Lower lobe of right lung (tissue), 2 donors: ENCODE data around the gene RSF1. TPM values are rescaled to one million over a fixed set of nuclear protein-coding genes. Genes with fewer than 3 reads are reported as not detected.

Experiments
- ATAC-seq, 2 donors: fragments of 200-7000 bp; cut with Tn5 transposase; one replicate each; pipeline ENCODE4 v1.9.1; 2020 to 2022; ENCODE audit warnings: mild to moderate bottlenecking in 2 of 2, moderate library complexity in 2 of 2
- DNase-seq: peaks from one replicate; pipeline ENCODE4 v3.0.0-alpha.2; 2020
- H3K27ac ChIP-seq: fragments of 200-600 bp; one replicate; pipeline ENCODE4 v1.8.0; 2022
- H3K27me3 ChIP-seq: fragments of 200-600 bp; one replicate; pipeline ENCODE4 v1.8.0; 2022; ENCODE audit warnings: low read depth
- H3K36me3 ChIP-seq: fragments of 200-600 bp; one replicate; pipeline ENCODE4 v1.8.0; 2022; ENCODE audit warnings: mild to moderate bottlenecking
- H3K4me1 ChIP-seq: fragments of 200-600 bp; one replicate; pipeline ENCODE4 v1.8.0; 2022
- H3K4me3 ChIP-seq: fragments of 200-600 bp; one replicate; pipeline ENCODE4 v1.8.0; 2022; ENCODE audit warnings: mild to moderate bottlenecking
- H3K9me3 ChIP-seq: fragments of 200-600 bp; one replicate; pipeline ENCODE4 v1.8.0; 2022
- CTCF ChIP-seq: fragments of 200-600 bp; IDR thresholded peaks from one replicate; pipeline ENCODE4 v1.8.0; 2022; ENCODE audit warnings: antibody characterized with exemption, mild to moderate bottlenecking
- intact Hi-C: fragments of 100-400 bp; cut with DNase I; formaldehyde crosslinking; loops from one replicate; pipeline ENCODE4 v1.11.0; 2022
- total RNA-seq: library from RNA; stranded (reverse); fragmentation: NEBNext Ultra II Directional; extraction: Animal tissue kit (Norgen Biotek cat#: 25700); gene quantifications from one replicate; pipeline ENCODE4 v1.2.1, GENCODE V29; 2021
- donor health status: DM: no; HTN: yes; CAD: no; lungs with severe emphysema.

The RSF1 gene
- total RNA-seq, 1 donor from 2014 or later: 59.6 TPM

GRCh38 chr11:77728203-77728786 is 92.2 kb downstream of the RSF1 start:
- Histone ChIP-seq H3K36me3 (peaks cover 29% of the 10 kb centered on the region), H3K4me1 (no peaks in the 10 kb centered on the region), H3K27me3 (no peaks in the 10 kb centered on the region), H3K4me3 (no peak overlapping the region), H3K27ac (no peak overlapping the region), H3K9me3 (peaks cover 11% of the 10 kb centered on the region)
- intact Hi-C loops: no loop called here
- ATAC-seq (no peak), DNase-seq (no peak)
- TF ChIP-seq CTCF: no peak

GRCh38 chr11:77726524-77726923 is 94.0 kb downstream of the RSF1 start:
- intact Hi-C loops: no loop called here
- peaks cover 8% of the 10 kb centered on the region for H3K9me3 ChIP-seq
- H3K27me3 ChIP-seq: no peaks in the 10 kb centered on the region

GRCh38 chr11:77725433-77725832 is 95.1 kb downstream of the RSF1 start:
- peaks cover under 1% of the 10 kb centered on the region for H3K9me3 ChIP-seq
- no peak overlapping the region for H3K4me3 ChIP-seq
- no peaks in the 10 kb centered on the region for H3K27me3 ChIP-seq
- ATAC-seq (no peak), DNase-seq (no peak)
- H3K36me3 ChIP-seq: peaks cover 46% of the 10 kb centered on the region
- no peak for TF ChIP-seq CTCF
- H3K27ac ChIP-seq: no peak overlapping the region
- H3K4me1 ChIP-seq: no peaks in the 10 kb centered on the region
- intact Hi-C loops: no loop called here

More at GRCh38 chr11:77726524-77726923, 94.0 kb downstream of the RSF1 start:
- TF ChIP-seq CTCF: no peak
- Histone ChIP-seq H3K27ac (no peak overlapping the region), H3K4me1 (no peaks in the 10 kb centered on the region), H3K4me3 (no peak overlapping the region), H3K36me3 (peaks cover 40% of the 10 kb centered on the region)
- no peak for DNase-seq
- no peak for ATAC-seq

GRCh38 chr11:77724636-77725035 is 95.9 kb downstream of the RSF1 start:
- TF ChIP-seq CTCF: no peak
- Histone ChIP-seq H3K27me3 (no peaks in the 10 kb centered on the region), H3K4me1 (no peaks in the 10 kb centered on the region), H3K4me3 (no peak overlapping the region), H3K36me3 (peaks cover 51% of the 10 kb centered on the region), H3K27ac (no peak overlapping the region), H3K9me3 (no peaks in the 10 kb centered on the region)
- no peak for DNase-seq
- no peak for ATAC-seq
- intact Hi-C loops: no loop called here

- H3K4me3 ChIP-seq: no peak overlapping the region
- H3K27me3 ChIP-seq: no peaks in the 10 kb centered on the region
- TF ChIP-seq CTCF: no peak
- no peaks in the 10 kb centered on the region for H3K4me1 ChIP-seq
- peaks cover 66% of the 10 kb centered on the region for H3K36me3 ChIP-seq
- H3K9me3 ChIP-seq: no peaks in the 10 kb centered on the region
- ATAC-seq: no peak
- H3K27ac ChIP-seq: no peak overlapping the region
- no peak for DNase-seq
- intact Hi-C loops: no loop called here
Measured at GRCh38 chr11:77723024-77723423, 97.5 kb downstream of the RSF1 start.

GRCh38 chr11:77710358-77710757 is 110.2 kb downstream of the RSF1 start:
- Histone ChIP-seq H3K4me3 (no peak overlapping the region), H3K27ac (no peak overlapping the region), H3K9me3 (no peaks in the 10 kb centered on the region), H3K27me3 (no peaks in the 10 kb centered on the region), H3K4me1 (no peaks in the 10 kb centered on the region), H3K36me3 (no peaks in the 10 kb centered on the region)
- ATAC-seq: no peak
- intact Hi-C loops: no loop called here
- TF ChIP-seq CTCF: no peak
- no peak for DNase-seq
